GM06990 (cell line): ENCODE measurements around the gene ACTMAP.
A peak's percentile ranks its signal among the peaks of the same experiment; 100 is the strongest.

ENCODE experiments used
- DNase-seq: peaks from one replicate; pipeline ENCODE4 v3.0.0-alpha.2; 2011; ENCODE audit not compliant: insufficient read length; ENCODE audit errors: extremely low read depth
- H3K27me3 ChIP-seq: replicated peaks from 2 replicates; pipeline ENCODE4 v1.6.0; 2011; ENCODE audit warnings: low read length; ENCODE audit not compliant: control insufficient read depth, insufficient read depth
- H3K36me3 ChIP-seq: 2 replicates; pipeline ENCODE4 v1.5.1; 2011; ENCODE audit warnings: low read length; ENCODE audit not compliant: control insufficient read depth, insufficient read depth
- H3K4me3 ChIP-seq: replicated peaks from 2 replicates; pipeline ENCODE4 v1.5.1; 2011; ENCODE audit warnings: low read depth, mild to moderate bottlenecking, control low read depth, low read length
- CTCF ChIP-seq: IDR thresholded peaks from 2 replicates; pipeline ENCODE4 v1.5.1; 2011; ENCODE audit warnings: low read length, control low read depth, mild to moderate bottlenecking, inconsistent platforms; ENCODE audit not compliant: insufficient read depth, poor library complexity, severe bottlenecking

ACTMAP gene

GRCh38 chr19:40721936-40722661 is 28.2 kb downstream of the ACTMAP start:
- DNase-seq = no peak
- TF ChIP-seq CTCF = no peak
- no peak overlapping the region for H3K4me3 ChIP-seq
- H3K27me3 ChIP-seq = no peaks in the 10 kb centered on the region
- peaks cover 4% of the 10 kb centered on the region for H3K36me3 ChIP-seq

GRCh38 chr19:40721140-40721486 is 29.2 kb downstream of the ACTMAP start:
- DNase-seq = no peak

GRCh38 chr19:40719414-40719894 is 30.8 kb downstream of the ACTMAP start:
- TF ChIP-seq CTCF = no peak
- Histone ChIP-seq H3K27me3 (no peaks in the 10 kb centered on the region), H3K4me3 (peak overlapping the region; percentile 82), H3K36me3 (no peaks in the 10 kb centered on the region; the same call in none of the 2 replicates)
- no peak for DNase-seq

More at GRCh38 chr19:40721140-40721486, 29.2 kb downstream of the ACTMAP start:
- H3K36me3 ChIP-seq = peaks cover 3% of the 10 kb centered on the region
- no peaks in the 10 kb centered on the region for H3K27me3 ChIP-seq
- H3K4me3 ChIP-seq = no peak overlapping the region
- TF ChIP-seq CTCF = no peak

GRCh38 chr19:40718774-40719391 is 31.4 kb downstream of the ACTMAP start:
- Histone ChIP-seq H3K4me3 (peak overlapping the region; percentile 82), H3K27me3 (no peaks in the 10 kb centered on the region), H3K36me3 (no peaks in the 10 kb centered on the region; the same call in none of the 2 replicates)
- no peak for TF ChIP-seq CTCF
- DNase-seq = peak; percentile 49

GRCh38 chr19:40717880-40718773 is 32.1 kb downstream of the ACTMAP start:
- Histone ChIP-seq H3K4me3 (peak overlapping the region; percentile 82), H3K36me3 (no peaks in the 10 kb centered on the region; the same call in none of the 2 replicates)
- TF ChIP-seq CTCF = no peak

More at GRCh38 chr19:40717880-40718773, 32.1 kb downstream of the ACTMAP start:
- no peaks in the 10 kb centered on the region for H3K27me3 ChIP-seq
- no peak for DNase-seq
